Pons (tissue), 1 donor: Measurements from ENCODE around the gene HYAL4.
"Not testable (repeated sequence)": the region's sequence is repeated elsewhere in the genome, so short reads cannot be mapped to it uniquely, and the experiment has no call there.

Experiments
- DNase-seq: peaks from one replicate; pipeline ENCODE4 v3.0.0-alpha.2; 2016; ENCODE audit warnings: low spot score

The HYAL4 gene

GRCh38 chr7:123844712-123845219 lies at the start of gene HYAL4:
Gene HYAL4 (plus strand): TSS chr7:123845169. CDS start chr7:123868274, 23,105 bp downstream.
- DNase-seq = no peak

DNA sequence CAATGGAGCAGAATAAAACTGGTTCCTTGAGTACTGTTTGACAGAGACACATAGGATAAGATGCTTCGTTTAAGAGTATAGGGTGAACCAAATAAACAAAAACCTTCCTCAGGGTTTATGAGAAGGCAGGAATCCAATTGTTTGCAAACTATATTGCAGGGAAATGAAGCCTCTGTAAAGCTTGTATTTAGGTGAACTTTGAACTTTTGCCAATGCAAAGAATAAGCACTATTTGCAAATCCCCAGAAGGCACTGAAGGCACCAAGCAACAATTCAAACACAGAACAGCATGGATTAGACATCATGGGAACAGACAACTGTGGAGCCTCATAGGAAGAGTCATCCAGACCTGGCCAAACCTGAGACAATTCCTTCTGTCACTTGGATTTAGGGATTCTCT lies 49.1 kb upstream of the HYAL4 start:
- no peak for DNase-seq

- no peak for DNase-seq
Observed at GRCh38 chr7:123796568-123796967, 48.4 kb upstream of the HYAL4 start.

DNA sequence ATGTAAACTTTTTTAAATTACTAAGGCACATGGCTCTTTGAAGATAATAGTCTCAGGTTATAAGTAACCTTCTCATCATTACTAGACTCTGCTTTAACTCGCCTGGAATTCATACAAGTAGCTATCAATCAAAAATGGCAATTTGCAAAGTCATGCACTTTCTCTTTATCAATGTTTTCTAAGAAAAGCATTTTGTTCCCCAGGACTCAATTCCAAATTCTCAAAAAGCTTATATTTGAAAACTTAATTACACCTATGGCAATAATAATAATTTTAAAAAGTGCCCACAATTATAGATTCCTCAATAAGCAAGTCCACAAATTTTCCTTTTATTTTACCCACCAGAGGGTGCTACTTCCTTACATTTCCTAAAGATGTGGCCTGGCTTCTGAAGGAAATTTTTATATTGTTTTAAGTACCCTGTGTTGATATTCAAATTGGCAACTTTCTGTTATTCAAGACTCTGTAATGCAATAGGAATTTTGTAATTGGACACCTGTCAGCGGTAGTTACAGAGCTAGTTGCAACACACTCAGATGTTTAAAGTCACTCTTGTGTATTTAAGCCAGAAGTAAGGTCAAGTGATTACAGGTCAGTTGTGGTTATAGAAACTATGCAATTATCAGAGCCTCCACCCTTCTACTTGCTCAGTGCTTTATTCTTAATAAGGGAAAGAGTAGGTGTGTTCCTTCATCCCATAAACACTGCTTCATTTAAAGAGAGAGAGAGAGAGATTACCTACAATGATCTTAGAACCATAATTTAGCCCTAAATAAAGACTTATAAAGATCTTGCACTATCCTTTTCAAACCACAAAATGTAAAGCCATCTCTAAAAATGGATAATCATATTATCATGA lies 47.1 kb upstream of the HYAL4 start:
- DNase-seq = peak; percentile 70

DNA sequence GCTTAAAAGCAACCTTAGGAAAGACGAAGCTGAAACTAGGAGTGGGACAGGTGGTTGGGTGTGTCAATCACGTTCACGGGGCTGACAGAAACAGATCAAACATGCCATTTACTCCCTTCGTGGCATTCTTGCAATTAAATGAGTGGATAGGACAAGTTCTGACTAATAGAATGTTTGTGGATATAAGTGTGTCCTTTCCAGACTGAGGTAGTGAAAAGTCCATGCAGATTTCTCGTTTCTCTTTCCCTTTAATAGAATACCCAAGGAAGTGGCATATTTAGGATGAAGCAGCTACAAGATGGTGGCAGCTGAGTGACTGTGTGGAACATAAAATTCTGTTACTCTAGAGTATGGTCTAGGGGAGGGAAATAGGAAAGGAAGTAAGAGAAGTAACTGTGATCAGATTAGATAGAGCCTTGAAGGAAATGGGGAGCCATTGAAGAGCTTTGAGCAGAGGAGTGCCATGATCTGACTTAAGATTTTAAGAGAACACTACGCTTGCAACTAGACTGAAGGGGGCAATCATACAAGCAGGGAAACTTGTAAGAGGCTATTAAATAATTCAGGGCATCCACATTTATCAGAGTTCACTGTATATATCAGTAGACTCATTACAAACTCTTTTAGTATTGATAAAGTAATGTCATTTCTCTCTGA lies 46.3 kb upstream of the HYAL4 start:
- DNase-seq = no peak

GRCh38 chr7:123802249-123802648 lies 42.7 kb upstream of the HYAL4 start:
- DNase-seq = no peak

GRCh38 chr7:123805287-123805686 lies 39.7 kb upstream of the HYAL4 start:
- DNase-seq = no peak

GRCh38 chr7:123809471-123809870 lies 35.5 kb upstream of the HYAL4 start:
- DNase-seq = no peak

GRCh38 chr7:123811056-123811455 lies 33.9 kb upstream of the HYAL4 start:
- DNase-seq = no peak

DNA sequence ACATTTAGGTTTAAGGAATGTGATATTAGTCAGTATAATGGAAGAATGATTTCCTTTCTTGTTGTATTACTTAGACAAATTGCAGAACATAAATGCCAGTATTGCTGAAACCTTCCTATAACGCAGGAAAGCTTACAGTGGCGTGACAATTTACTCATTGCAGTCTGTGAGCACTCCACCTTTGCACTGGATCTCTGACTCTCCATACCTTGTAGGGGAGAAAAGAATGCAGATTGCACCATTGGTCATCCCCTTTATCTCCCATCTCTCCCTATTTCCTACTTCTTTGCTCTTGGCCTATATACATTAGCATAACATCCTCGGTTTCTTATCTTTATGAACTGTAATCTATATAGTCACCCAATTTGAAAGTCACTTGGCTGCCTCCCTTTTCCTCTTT lies 28.1 kb upstream of the HYAL4 start:
- no peak for DNase-seq

DNA sequence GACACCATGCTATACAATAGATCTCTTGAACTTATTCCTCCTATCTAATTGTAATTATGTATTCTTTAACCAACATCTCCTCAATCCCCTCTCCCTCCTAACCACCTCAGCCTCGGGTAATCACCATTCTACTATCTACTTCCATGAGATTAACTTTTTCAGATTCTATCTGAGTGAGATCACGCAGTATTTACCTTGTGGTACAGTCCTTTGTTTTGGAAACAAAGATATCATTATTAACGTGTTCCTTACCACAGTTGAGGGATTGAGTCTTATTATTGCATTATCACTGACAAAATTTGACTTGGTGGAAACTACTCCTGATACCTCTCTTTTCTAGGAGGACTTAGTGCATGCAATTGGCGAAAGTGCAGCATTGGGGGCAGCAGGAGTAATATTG lies 26.0 kb upstream of the HYAL4 start:
- no peak for DNase-seq

DNA sequence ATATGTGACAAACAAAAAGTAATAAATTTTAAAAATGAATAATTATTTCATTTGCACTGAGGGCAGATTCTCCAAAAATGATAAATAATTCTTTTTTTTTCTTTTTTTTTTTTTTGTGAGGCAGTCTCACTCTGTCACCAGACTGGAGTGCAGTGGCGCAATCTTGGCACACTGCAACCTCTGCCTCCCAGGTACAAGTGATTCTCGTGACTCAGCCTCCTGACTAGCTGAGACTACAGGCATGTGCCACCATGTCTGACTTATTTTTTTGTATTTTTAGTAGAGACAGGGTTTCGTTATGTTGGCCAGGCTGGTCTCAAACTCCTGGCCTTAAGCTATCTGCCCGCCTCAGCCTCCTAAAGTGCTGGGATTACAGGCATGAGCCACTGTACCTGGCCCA lies 25.2 kb upstream of the HYAL4 start:
- DNase-seq = not testable (repeated sequence)

DNA sequence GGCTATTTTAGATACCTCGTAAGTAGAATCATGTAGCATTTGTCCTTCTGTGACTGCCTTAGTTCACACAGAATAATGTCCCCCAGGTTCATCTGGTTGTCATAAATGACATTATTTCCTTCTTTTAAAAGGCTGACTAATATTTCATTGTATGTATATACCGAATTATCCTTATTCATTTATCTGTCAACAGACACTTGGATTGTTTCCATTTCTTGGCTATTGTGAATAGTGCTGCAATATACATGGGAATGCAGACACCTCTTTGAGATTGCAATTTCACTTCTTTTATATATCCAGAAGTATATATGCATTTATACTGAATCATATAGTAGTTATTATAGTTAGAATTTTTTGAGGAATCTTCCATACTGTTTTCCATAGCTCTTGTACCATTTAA lies 24.1 kb upstream of the HYAL4 start:
- DNase-seq = no peak

- no peak for DNase-seq
Observed at GRCh38 chr7:123821320-123821719, 23.6 kb upstream of the HYAL4 start.

DNA sequence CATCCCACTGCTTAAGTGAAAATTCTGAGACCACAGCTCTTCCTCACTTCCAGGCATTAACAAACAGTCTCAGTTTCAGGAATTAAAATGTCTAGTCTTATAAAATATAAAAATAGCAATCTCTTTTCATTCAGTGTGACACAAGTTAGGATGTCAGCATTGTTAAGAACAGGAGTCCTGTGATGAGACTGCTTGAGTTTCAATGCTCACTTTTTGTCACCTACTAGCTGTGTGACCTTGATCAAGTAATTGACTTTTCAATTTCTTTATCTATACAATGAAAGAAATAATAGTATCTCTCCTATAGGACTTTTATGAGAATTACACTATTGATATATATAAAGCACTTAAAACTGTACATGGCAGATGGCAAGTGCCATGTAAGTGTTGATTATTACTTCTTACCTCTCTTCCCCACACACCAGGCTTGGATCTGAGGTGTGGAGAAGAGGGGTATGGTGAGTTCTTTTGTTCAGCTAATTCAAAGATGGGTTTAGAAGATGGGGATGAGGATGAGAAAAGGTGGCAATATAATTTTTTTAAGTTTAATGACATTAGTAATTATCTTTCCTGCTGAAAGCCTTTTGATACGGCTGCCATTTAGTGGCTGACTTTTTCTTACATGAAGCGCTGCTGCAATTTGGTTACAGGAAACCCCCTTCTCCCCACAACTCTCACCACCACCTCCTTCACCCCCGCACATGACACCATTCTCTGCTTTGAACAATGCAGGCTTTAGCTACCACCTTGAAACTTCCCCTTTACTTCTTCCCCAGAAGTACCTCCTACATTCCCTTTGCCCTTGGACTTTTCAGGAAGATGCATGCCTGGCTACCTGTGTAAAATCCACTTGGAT lies 20.8 kb upstream of the HYAL4 start:
- DNase-seq = no peak

GRCh38 chr7:123824754-123825067 lies 20.3 kb upstream of the HYAL4 start:
- no peak for DNase-seq

GRCh38 chr7:123828805-123829204 lies 16.2 kb upstream of the HYAL4 start:
- no peak for DNase-seq

DNA sequence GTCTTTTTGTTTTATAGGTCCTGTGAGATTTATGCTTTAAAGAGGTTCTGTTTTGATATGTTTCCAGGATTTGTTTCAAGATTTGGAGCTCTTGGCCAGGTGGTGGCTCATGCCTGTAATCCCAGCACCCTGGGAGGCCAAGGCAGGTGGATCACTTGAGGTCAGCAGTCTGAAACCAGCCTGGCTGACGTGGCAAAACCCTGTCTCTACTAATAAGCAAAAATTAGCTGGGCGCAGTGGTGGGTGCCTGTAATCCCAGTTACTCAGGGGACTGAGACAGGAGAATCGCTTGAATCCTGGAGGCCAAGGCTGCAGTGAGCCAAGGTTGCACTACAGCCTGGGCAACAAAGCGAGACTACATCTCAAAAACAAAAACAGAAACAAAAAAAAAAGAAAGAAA lies 8.3 kb upstream of the HYAL4 start:
- DNase-seq = no peak

DNA sequence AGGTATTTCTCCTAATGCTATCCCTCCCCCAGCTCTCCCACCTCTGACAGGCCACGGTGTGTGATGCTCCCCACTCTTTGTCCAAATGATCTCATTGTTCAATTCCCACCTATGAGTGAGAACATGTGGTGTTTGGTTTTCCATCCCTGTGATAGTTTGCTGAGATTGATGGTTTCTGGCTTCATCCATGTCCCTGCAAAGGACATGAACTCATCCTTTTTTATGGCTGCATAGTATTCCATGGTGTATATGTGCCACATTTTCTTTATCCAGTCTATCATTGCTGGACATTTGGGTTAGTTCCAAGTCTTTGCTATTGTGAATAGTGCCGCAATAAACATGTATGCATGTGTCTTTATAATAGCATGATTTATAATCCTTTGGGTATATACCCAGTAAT lies 5.9 kb upstream of the HYAL4 start:
- DNase-seq = not testable (repeated sequence)

GRCh38 chr7:123844142-123844541 lies 827 bp upstream of the HYAL4 start:
- not testable (repeated sequence) for DNase-seq

DNA sequence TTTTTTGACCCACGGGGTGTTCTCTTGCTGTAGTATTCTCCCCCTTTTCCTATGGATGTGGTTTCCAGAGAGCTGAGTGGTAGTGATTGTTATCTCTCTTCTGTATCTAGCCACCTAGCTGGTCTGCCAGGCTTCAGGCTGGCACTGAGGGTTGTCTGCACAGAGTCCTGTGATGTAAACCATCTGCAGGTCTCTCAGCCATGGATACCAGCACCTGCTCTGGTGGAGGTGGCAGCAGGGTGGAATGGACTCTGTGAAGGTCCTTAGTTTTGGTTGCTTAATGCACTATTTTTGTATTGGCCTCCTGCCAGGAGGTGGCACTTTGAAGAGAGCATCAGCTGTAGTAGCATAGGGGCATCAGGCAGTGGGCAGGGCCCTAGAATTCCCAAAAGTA lies 851 bp downstream of the HYAL4 start:
- DNase-seq = no peak

DNA sequence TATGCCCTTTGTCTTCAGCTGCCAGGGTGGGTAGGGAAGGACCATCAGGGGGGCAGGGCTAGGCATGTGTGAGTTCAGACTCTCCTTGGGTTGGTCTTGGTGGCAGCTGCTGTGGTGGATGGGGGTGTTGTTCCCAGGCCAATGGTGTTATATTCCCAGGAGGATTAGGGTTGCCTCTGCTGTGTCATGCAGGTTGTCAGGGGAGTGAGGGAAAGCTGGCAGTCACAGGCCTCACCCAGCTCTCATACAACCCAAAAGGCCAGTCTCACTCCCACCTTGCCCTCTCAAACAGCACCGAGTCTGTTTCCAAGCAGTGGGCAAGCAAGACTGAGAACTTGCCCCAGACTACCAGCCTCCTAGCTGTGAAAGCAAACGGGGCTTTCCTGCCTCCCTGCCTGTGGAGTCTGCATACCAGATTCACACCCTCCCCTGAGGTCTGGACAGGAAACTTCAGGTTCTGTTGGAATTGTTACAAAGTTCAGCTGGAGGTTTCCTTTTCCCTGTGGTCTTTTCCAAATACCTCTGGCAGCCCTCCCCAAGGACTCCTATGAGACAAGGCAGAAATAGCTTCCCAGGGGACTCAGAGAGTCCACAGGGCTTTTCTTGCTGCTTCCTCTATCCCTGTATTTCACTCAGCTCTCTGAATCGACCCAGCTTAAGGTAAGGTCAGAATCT lies 1.4 kb downstream of the HYAL4 start:
- DNase-seq = no peak
